ENCODE results near the gene SIPA1L2. TPM values are rescaled to one million over a fixed set of nuclear protein-coding genes. Genes with fewer than 3 reads are reported as not detected.

SIPA1L2 gene
- total and polyA plus RNA-seq, 2 of the 4 experiments (the other 2 are of a cell fraction): 7.1 to 13.4 TPM

DNA sequence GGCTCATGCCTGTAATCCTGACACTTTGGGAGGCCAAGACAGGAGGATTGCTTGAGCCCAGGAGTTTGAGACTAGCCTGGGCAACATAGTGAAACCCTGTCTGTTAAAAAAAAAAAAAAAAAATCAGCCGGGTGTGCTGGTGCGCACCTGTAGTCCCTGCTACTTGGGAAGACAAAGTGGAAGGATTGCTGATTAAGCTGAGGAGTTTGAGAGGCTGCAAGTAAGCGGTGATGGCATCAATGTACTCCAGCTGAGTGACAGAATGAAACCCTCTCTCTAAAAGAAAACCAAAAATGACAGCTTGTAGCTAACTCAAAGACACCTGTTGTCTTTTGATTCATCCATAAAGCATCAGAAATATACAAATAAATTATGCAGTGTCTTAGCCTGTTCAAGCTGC lies 31.8 kb downstream of the SIPA1L2 start:
- H3K18ac ChIP-seq (ENCODE audit: low read depth, low read length): no peak overlapping the region
- H3K9me1 ChIP-seq (ENCODE audit: insufficient read depth, low read length): peaks cover 23% of the 10 kb centered on the region
- ChIA-PET POLR2A (ENCODE audit: unreplicated experiment) (no interaction called here), CTCF (interaction anchor here (1.0 kb wide), 1 partner anchor 919 kb away, joined by 3 read pairs; no protein-coding TSS in a partner anchor)
- no peaks in the 10 kb centered on the region for H3K9me3 ChIP-seq (ENCODE audit: control insufficient read depth, insufficient read depth, low read length)
- no peak overlapping the region for H3K9ac ChIP-seq (ENCODE audit: low read depth, low read length)
- no peak overlapping the region for H2AK9ac ChIP-seq (replicated peaks; ENCODE audit: low read depth, low read length, poor library complexity)
- dilution Hi-C loops (cut with HindIII; ENCODE audit: low sequenced_read_pairs, unreplicated experiment) (no loop called here), in situ Hi-C loops (cut with MboI; ENCODE audit: low sequenced_read_pairs) (no loop called here), intact Hi-C loops (cut with micrococcal nuclease) (no loop called here)
- H2BK120ac ChIP-seq (ENCODE audit: low read depth, low read length): no peak overlapping the region
- H3K4me2 ChIP-seq (ENCODE audit: low read depth, low read length): no peak overlapping the region
- no peaks in the 10 kb centered on the region for H3K27me3 ChIP-seq (ENCODE audit: control insufficient read depth, insufficient read depth, low read length)
- no peak overlapping the region for H2BK20ac ChIP-seq (ENCODE audit: low read depth, low read length)
- no peak for TF ChIP-seq FOS (IDR thresholded peaks at IDR 0.05; ENCODE audit: low read depth, low read length)
- TF ChIP-seq RCOR1 (IDR thresholded peaks at IDR 0.05; ENCODE audit: insufficient replicate concordance, low read length): no peak
- TF ChIP-seq, protein P1, sequence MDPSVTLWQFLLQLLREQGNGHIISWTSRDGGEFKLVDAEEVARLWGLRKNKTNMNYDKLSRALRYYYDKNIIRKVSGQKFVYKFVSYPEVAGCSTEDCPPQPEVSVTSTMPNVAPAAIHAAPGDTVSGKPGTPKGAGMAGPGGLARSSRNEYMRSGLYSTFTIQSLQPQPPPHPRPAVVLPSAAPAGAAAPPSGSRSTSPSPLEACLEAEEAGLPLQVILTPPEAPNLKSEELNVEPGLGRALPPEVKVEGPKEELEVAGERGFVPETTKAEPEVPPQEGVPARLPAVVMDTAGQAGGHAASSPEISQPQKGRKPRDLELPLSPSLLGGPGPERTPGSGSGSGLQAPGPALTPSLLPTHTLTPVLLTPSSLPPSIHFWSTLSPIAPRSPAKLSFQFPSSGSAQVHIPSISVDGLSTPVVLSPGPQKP (IDR thresholded peaks at IDR 0.05; ENCODE audit: borderline replicate concordance, low read depth, low read length): no peak
- no peak for TF ChIP-seq BHLHE40 (IDR thresholded peaks at IDR 0.05; ENCODE audit: low read depth, low read length)
- TF ChIP-seq, protein P2, sequence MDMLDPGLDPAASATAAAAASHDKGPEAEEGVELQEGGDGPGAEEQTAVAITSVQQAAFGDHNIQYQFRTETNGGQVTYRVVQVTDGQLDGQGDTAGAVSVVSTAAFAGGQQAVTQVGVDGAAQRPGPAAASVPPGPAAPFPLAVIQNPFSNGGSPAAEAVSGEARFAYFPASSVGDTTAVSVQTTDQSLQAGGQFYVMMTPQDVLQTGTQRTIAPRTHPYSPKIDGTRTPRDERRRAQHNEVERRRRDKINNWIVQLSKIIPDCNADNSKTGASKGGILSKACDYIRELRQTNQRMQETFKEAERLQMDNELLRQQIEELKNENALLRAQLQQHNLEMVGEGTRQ (IDR thresholded peaks at IDR 0.05; ENCODE audit: low read depth, low read length): no peak
- TF ChIP-seq NFE2L2 (IDR thresholded peaks at IDR 0.05; ENCODE audit: low read depth, low read length): no peak
- H3K14ac ChIP-seq (replicated peaks; ENCODE audit: low read depth, low read length): no peak overlapping the region
- H2BK5ac ChIP-seq (ENCODE audit: low read depth, low read length, poor library complexity, severe bottlenecking): no peak overlapping the region
- no peak overlapping the region for H2AK5ac ChIP-seq (ENCODE audit: low read depth, low read length)
- no peak overlapping the region for H3K4me3 ChIP-seq (ENCODE audit: insufficient read depth, low read depth, low read length)
- peaks cover 17% of the 10 kb centered on the region for H3K4me1 ChIP-seq (ENCODE audit: control insufficient read depth, insufficient read depth, low read length)
- no peak overlapping the region for H4K91ac ChIP-seq (ENCODE audit: insufficient read depth, low read depth, low read length)
- no peak overlapping the region for H3K56ac ChIP-seq (ENCODE audit: extremely low read depth, insufficient read depth, low read length)
- H3K23ac ChIP-seq (ENCODE audit: low read depth, low read length): no peak overlapping the region
- no peaks in the 10 kb centered on the region; the same call in 1 of the 2 replicates for H3K36me3 ChIP-seq (ENCODE audit: control insufficient read depth, insufficient read depth, low read length)
- no peak for ATAC-seq (ENCODE audit: low read depth)
- no peak overlapping the region for H2AFZ ChIP-seq (replicated peaks; ENCODE audit: low read length, poor library complexity)
- H3K27ac ChIP-seq (ENCODE audit: insufficient read depth, low read length): no peak overlapping the region
- H4K8ac ChIP-seq (ENCODE audit: low read depth in 2 of 2, low read length in 2 of 2): no peak overlapping the region
- BruUV-seq (replicated peaks): no TSS peak
- H4K20me1 ChIP-seq (ENCODE audit: insufficient read depth, low read length): peaks cover 4% of the 10 kb centered on the region; the same call in 1 of the 2 replicates
- peaks cover 13 to 33% of the 10 kb centered on the region in 2 experiments for H3K79me1 ChIP-seq (ENCODE audit: low read depth in 1 of 2, low read length in 2 of 2)
- DNase-seq: no peak
- H3K4ac ChIP-seq (ENCODE audit: low read depth, low read length): no peak overlapping the region
- H2BK15ac ChIP-seq (ENCODE audit: low read depth, low read length): no peak overlapping the region
- WGBS, 2 experiments (ENCODE audit: extremely low coverage in 2 of 2, insufficient read length in 1 of 2): no CpG with 5 or more reads among the region's 3 CpGs
- H4K5ac ChIP-seq (ENCODE audit: low read depth, low read length): no peak overlapping the region

All from IMR-90 (cell line).